GM08714 (cell line): ENCODE results near the gene HRAS.

Experiments used
- H3K4me3 ChIP-seq: fragments of 200-500 bp; sonication (Bioruptor generic); 2 replicates; pipeline ENCODE4 v1.5.1; 2014; ENCODE audit warnings: mild to moderate bottlenecking, low read length, inconsistent platforms
- ZNF274 ChIP-seq: IDR thresholded peaks from 2 replicates; pipeline ENCODE4 v1.6.1; 2012; ENCODE audit warnings: mild to moderate bottlenecking, low read depth, low read length

The HRAS gene

DNA sequence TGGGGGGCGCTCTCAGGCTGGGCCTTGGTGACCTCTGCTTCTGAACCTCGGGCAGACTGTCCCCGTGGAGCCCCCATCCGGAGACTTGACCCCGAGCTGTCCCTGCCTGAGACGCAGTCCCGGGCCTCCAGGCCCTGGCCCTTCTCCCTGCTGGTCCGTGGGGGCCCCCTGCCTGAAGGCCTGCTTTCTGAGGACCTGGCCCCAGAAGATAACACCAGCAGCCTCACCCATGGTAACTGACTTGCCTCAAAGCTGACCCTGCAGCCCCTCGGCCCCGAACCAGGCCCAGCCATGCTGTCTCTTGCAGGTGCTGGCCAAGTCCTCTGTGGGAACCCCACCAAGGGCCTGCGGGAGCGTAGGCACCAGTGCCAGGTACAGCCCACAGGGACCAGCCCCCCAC, 16.2 kb upstream of the HRAS start:
- H3K4me3 ChIP-seq, result no peak overlapping the region
- no peak for TF ChIP-seq ZNF274

GRCh38 chr11:551131-551530, 15.8 kb upstream of the HRAS start:
- no peak for TF ChIP-seq ZNF274
- H3K4me3 ChIP-seq, result no peak overlapping the region

DNA sequence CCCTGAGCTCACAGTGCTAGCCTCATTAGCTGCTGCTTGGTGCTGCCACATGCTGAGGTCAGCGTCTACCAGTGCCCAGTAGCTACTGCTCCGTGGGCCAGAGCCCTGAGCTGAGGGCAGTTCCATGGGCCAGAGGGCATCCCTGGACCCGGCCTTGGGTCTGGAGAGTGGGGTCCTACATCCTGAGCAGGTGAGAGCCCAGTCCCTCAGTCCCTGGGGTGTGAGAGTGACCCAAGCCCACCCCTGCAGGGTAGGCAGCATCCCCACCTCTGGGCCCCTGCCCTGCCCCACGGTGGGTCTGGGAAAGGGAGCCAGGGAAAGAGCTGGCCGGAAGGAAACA, 15.3 kb upstream of the HRAS start:
- no peak for TF ChIP-seq ZNF274
- no peak overlapping the region for H3K4me3 ChIP-seq

DNA sequence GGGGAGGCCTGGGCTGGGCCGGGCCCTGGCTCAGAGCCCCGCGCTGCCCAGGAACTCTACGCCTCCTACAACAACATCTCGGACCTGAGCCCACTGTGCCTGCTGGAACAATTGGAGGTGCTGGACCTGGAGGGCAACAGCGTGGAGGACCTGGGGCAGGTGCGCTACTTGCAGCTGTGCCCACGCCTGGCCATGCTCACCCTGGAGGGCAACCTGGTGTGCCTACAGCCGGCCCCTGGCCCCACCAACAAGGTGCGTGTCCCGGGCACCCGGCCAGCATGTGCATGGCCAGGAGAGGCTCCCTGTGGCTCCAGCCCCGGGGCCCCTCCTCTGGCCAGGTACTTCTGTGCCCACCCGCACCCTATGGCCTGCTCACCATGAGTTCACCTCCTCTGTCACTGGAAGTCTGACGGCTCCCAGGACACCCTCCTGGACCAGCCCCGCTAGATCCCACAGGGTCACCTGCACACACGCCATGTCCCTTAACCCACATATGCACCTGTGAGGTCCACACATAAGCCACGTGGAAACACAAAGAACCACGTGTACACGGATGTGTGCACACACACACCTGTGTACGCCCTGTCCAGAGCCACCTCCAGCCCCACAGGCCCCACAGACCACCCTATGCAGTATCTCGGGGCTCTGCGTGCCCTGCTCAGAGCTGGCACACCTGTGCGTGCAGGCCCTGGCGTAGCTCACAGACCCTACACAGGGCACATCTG, 14.8 kb upstream of the HRAS start:
- TF ChIP-seq ZNF274, result no peak
- no peak overlapping the region for H3K4me3 ChIP-seq

GRCh38 chr11:548700-549603, 13.6 kb upstream of the HRAS start:
- no peak overlapping the region for H3K4me3 ChIP-seq
- TF ChIP-seq ZNF274, result no peak

- no peak for TF ChIP-seq ZNF274
- no peak overlapping the region for H3K4me3 ChIP-seq
Measured at GRCh38 chr11:545171-545570, 9.8 kb upstream of the HRAS start.

DNA sequence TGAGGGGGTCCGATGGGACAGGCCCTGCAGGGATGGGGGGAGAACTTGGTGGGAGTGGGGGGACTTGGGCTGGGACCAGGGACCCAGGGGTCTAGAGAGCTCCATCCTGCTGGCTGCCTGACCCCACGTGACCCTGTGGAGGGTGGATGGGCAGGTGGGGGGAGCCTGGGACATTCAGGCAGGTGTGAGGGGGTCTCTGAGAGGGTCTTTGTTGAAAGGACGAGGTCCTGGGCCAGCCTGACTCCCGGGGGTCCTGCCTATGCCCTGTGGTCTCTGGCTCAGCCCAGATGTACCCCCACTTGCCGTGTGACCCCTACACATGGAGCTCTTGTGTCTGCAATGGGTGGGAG, 9.4 kb upstream of the HRAS start:
- TF ChIP-seq ZNF274, result no peak
- H3K4me3 ChIP-seq, result no peak overlapping the region

DNA sequence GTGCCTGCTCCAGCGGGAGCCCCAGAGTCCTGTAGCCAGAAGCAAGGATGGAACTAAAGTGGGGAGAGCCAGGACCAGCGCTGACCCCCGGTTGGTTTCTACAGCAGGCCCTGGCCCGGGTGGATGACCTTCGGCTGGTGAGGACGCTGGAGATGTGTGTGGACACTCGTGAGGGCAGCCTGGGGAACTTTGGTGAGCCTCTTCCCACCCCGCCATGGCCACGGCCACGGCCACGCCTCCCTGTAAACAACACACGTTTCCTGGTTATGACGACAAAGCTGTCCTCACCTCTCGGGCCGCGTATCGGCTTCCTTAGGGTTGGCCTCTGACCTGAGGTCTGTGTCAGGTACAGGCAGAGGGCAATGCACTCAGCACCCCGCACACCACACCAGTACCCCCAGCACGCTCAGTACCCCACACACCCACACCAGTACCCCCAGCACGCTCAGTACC, 6.1 kb upstream of the HRAS start:
- no peak overlapping the region for H3K4me3 ChIP-seq
- TF ChIP-seq ZNF274, result no peak

DNA sequence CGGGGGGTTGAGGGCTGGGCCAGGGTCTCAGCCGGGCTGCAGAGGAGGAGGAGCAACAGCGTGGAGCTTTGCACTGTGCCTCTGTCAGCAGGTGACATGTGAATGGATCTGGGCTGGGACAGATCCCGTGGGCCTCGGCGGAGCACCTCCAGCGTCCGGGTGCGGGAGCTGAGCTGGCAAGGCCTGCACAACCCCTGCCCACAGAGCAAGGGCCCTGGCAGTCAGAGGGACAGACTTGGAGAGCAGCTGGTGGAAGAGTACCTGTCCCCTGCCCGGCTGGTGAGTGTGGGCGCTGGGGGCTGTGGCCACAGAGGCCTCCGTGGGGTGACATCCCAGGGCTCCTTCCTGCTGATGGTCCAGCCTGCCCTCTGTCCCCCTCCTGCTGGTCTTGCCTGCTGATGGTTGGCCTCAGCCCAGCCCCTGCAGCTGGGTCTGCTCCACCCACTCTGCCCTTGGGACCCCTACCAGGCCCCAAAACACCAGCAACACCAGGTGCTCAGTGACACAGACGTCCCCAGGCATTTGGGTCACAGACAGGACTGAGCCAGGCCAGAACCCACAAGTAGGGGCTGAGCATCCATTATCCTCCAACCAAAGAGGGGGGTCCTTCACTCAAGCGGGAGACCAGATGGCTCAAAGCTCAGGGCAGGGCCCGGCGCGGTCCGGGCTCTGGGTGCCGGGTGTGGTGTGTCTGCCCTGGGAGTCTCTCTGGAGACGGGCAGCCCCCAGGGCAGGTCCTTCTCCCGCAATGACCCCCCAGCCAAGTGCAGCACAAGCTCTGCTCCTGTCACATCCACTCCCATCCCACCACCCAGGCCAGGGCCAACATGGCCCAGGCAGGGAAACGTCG, 5.4 kb upstream of the HRAS start:
- no peak overlapping the region for H3K4me3 ChIP-seq
- no peak for TF ChIP-seq ZNF274

GRCh38 chr11:539971-540481, 4.7 kb upstream of the HRAS start:
- no peak overlapping the region for H3K4me3 ChIP-seq
- no peak for TF ChIP-seq ZNF274

DNA sequence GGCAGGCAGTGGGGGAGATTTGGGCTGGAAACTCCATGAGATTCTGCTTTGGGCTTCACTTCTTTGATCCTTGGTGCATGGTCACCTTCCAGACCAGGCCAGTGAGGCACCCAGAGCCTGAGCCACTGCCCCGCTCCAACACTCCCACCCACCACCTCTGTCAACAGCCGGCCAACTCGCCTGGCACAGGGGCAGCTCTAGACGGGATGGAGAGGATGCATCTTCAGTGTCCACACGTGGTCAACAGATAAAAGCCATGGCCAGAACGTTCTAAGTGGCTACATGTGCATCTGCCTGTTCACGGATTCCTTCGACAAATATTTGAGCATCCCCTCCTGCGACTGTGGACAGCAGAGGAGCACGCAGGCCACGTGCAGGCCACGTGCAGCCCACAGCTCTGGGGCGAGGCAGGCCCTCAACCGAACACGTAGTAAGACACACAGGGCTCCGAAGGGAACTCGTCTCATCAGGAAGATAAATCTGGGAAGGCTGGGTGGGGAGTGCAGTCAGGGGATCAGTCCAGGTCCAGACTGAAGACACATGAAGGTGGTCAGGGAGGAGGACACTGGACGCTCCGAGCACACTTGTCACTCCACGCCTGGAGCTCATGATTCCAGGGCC, 3.2 kb upstream of the HRAS start:
- TF ChIP-seq ZNF274, result no peak
- H3K4me3 ChIP-seq, result no peak overlapping the region

- H3K4me3 ChIP-seq, result peak overlapping the region; percentile 34; the same call in 1 of the 2 replicates
Measured at GRCh38 chr11:537622-538430, 2.5 kb upstream of the HRAS start.

DNA sequence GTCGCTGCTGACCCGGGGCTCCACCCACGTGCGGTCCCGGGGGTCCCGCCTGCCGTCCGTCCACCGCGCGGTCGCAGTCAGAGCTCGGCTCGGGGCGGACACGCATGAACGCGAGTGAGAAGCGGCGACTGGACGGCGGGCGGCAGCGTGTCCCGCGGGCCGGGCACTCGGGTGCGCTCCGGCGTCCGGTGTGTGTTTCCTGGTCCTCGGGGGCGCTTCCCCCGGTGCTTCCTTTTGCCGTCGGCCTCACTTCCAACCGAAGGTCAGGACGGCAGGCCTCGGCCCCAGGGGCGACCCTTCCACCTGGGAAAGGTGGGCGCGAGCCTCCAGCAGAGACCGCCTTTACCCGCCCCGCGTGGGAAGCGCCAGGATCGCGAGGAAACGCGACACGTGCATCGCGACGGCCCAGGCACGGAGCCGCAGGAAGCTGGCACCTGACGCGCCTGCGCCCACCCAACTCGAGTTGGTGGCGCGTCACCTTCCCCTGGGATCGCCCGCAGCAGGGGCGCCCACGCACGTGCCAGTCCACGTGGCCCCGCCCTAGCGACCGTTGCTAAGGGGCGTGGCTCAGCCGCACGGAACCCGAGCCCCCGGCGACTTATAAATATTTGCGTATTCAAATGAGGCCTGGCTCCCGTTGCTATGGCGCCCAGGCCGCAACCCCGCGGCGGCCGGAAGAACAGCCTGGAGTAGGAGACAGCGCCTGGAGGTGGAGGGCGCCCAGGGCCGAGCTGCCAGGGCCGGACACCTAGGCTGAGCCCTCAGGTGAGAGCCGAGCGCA, 1.7 kb upstream of the HRAS start, which contains the start of gene LRRC56:
LRRC56 (plus strand) TSS at position 687 of the 781 bp plus-strand sequence. CDS start 3,158 bp downstream, outside the sequence.
- H3K4me3 ChIP-seq, result peak within 1 kb of the TSS; percentile 39; the same call in 1 of the 2 replicates
- TF ChIP-seq ZNF274, result no peak

More at GRCh38 chr11:537622-538430, 2.5 kb upstream of the HRAS start:
- no peak for TF ChIP-seq ZNF274
